A172 (cell line): ENCODE data around the gene ABHD17B. TPM values are rescaled to one million over a fixed set of nuclear protein-coding genes. Genes with fewer than 3 reads are reported as not detected.
"Not testable (repeated sequence)": the region's sequence is repeated elsewhere in the genome, so short reads cannot be mapped to it uniquely, and the experiment has no call there.

Experiments
- DNase-seq: peaks from one replicate; pipeline ENCODE4 v3.0.0-alpha.2; 2015; ENCODE audit warnings: low spot score
- total RNA-seq: library from RNA; depleted of rRNA; stranded (reverse); fragments of >200 nt; shearing (Covaris generic); gene quantifications from 2 replicates; pipeline ENCODE4 v1.2.3, GENCODE V29; 2014

ABHD17B gene
- total RNA-seq, 1 experiment from 2014 or later: 41.7 TPM

GRCh38 chr9:71916834-71917534 is 6.0 kb upstream of the ABHD17B start:
- no peak for DNase-seq

- DNase-seq: no peak
Measured at GRCh38 chr9:71915495-71915894, 4.5 kb upstream of the ABHD17B start.

- DNase-seq: no peak
Measured at GRCh38 chr9:71911908-71912335, 929 bp upstream of the ABHD17B start.

GRCh38 chr9:71910650-71911060 is 338 bp downstream of the ABHD17B start:
- DNase-seq: no peak

- peak; percentile 29 for DNase-seq
Measured at GRCh38 chr9:71909887-71910649, 925 bp downstream of the ABHD17B start.

- no peak for DNase-seq
Measured at GRCh38 chr9:71908825-71909224, 2.2 kb downstream of the ABHD17B start.

GRCh38 chr9:71904076-71904475 is 6.9 kb downstream of the ABHD17B start:
- no peak for DNase-seq

GRCh38 chr9:71901695-71902597 is 9.0 kb downstream of the ABHD17B start:
- DNase-seq: no peak

- DNase-seq: not testable (repeated sequence)
Measured at GRCh38 chr9:71898756-71899155, 12.2 kb downstream of the ABHD17B start.

GRCh38 chr9:71897577-71897976 is 13.4 kb downstream of the ABHD17B start:
- no peak for DNase-seq

GRCh38 chr9:71896761-71897160 is 14.2 kb downstream of the ABHD17B start:
- DNase-seq: no peak

GRCh38 chr9:71895955-71896354 is 15.0 kb downstream of the ABHD17B start:
- no peak for DNase-seq

GRCh38 chr9:71895117-71895516 is 15.9 kb downstream of the ABHD17B start:
- DNase-seq: no peak

- DNase-seq: no peak
Measured at GRCh38 chr9:71891557-71892189, 19.3 kb downstream of the ABHD17B start.

GRCh38 chr9:71890042-71890679 is 20.8 kb downstream of the ABHD17B start:
- no peak for DNase-seq

GRCh38 chr9:71887362-71887761 is 23.6 kb downstream of the ABHD17B start:
- no peak for DNase-seq

GRCh38 chr9:71886541-71886940 is 24.5 kb downstream of the ABHD17B start:
- no peak for DNase-seq

- no peak for DNase-seq
Measured at GRCh38 chr9:71886015-71886414, 25.0 kb downstream of the ABHD17B start.

- DNase-seq: no peak
Measured at GRCh38 chr9:71885467-71885866, 25.5 kb downstream of the ABHD17B start.

- no peak for DNase-seq
Measured at GRCh38 chr9:71884005-71884404, 27.0 kb downstream of the ABHD17B start.

GRCh38 chr9:71879644-71880174 is 31.3 kb downstream of the ABHD17B start:
- no peak for DNase-seq
